TTC549 (cell line): ENCODE data around the gene CDH13.

Source experiments
- FAIRE-seq: peaks from 2 replicates; lab custom pipeline; 2012; peaks lifted over from hg19 to GRCh38; lab: Jason Lieb, UNC

CDH13 gene

DNA sequence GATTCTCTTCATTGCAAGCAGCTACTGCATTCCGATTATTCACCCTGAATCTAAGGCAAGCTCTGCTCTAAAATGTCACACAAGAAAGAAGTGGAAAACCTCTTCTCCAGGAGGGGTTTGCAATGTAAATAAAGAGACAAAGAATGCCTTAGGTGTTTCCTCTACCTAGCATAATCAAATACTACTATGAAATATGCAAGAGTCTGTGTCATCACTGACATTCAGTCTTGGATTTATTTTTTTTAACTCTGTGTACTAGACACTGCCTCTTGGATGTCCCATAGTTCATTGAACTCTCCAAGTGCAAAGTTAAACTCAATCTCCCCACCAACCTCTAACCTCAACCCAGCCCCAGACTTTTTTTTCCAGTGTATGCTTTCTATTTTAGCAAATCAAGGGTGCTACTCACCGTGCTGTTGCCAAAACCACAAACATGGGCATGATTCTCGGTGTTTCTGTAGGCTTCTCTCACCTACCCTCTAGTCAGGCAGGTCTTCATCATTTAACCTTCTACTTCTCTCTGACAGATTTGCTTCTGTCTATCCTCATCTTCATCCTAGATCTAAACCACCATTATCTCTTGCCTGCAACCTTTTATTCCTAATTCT lies 329.1 kb downstream of the CDH13 start:
- FAIRE-seq, result no peak

DNA sequence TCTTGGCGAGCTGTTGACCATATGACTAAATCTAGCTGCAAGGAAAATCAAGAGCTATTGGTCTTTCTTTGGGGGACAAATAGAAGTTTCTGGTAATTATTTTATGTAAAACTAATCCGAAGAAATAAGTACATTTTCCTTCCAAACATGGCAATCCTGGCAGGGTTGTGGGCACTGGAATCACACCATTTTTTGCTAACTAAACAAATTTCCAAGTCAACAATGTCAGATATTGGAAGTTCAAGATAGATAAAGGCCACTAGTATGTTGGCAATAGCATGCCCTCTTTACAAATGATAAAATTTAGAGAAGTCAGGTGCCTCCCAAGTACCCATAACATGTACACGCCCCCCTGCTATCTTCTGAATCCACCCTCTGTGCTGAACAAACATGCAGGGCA lies 330.4 kb downstream of the CDH13 start:
- no peak for FAIRE-seq

DNA sequence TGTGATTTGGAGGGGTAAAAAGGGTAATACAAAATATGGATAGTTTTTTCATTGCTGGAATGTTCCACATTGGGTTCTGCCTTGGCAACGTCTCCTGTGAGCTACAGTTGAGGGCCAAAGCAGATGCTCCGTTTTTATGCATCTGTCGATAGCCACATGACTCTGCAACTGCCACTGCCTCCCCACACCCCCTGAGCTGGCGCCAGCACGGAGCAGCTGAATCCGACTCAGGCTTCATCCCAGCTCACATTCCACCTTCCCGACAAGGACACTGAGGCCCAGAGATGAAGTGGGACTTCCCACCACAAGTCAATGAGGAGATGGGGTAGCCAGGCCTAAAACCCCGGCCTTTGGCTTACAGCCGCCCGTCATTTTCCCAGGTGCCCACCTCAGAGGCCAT lies 334.1 kb downstream of the CDH13 start:
- no peak for FAIRE-seq

DNA sequence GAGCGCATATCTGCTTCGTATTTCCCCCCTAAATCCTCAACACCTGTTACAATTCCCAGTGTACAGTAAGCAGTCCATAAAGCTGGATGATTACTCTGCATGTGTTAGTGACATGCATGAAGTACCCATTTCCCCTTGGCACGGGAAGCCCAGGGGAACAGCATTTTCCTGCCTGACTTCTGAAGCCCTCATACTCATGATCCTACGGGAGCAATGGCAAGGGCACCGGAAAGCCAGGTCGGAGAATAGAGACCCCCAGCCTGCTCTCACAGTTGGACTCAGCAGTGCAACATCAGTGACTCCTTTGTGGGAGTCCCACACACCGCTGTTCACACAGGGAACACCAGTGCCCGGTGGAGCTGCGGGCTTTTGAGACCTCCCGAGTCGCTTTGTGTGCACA lies 336.9 kb downstream of the CDH13 start:
- FAIRE-seq, result no peak

DNA sequence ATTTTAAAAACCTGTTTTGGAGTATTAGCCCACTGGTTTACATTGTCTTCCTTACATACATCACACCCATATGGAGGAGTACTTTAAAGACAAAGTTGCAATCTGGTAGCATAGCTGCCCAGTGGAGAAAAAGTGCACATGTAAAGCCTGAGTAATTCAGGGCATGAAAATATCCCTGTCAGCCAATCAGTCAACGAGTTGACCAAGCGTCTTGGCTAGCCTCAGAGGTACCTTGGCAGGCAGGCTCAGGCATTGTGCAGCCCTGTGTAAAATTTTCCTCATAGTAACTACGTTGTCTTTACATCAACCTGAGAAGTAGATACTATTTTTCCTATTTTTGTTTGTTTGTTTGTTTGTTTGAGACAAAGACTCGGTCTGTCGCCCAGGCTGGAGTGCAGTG lies 339.0 kb downstream of the CDH13 start:
- FAIRE-seq, result no peak

DNA sequence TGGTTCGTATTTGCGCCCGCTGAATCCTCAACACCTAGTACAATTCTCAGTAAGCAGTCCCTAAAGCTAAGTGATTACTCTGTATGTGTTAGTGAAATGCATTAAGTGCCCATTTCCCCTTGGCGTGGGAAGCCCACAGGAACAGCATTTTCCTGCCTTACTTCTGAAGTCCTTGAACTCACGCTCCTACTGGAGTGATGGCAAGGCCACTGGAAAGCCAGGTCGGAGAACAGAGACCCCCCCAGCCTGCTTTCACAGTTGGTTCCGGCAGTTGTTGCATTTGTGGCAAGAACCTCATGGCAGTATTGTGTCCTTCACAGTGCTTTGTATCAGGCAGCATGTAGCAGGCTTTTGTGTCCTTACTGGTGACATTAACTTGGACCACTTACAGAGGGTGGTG lies 340.7 kb downstream of the CDH13 start:
- no peak for FAIRE-seq

DNA sequence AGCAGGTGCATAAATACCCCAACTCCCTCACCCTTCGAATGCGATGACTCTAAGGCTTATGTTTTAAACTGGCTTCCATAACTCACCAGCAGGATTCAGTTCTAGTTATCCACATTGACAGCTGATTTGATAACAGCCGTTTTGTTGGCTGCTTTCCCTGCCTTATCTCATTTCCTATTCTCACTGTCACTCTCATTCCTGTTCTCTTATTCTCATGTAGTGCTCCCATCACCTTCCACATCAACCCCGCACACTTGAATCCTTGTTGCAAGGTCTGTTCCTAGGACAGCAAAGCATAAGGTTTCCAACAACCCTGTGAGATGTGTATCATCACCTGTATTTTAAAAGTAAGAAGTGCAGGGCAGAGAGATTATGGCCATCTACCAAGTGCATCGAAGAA lies 344.4 kb downstream of the CDH13 start:
- no peak for FAIRE-seq

DNA sequence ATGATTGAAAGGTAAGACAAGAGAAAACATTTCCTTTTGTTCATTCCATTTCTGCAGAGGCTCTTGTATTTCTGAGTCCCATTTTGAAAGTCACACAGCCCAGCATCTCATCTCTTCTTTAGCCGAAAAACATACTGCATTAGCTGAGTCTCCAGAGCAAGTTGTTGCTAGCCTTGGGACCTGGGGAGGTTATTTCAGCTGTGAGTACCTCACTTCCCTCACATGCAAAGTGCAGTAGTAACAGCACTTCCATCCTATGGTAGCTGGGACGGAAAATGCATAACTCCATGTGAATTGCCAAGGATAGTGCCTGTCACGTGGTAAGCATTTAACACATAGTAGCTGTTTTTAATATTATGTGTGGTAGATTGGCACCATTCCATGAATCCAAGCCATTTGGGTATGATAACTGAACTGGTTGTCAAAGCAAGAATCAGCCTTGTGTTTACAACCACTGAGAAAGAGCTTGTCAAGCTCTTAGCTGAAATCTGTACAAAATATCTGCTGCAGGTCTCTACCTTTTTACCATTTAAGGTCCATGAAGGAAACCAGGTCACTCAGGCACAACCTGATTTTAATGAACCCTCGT lies 345.7 kb downstream of the CDH13 start:
- no peak for FAIRE-seq

DNA sequence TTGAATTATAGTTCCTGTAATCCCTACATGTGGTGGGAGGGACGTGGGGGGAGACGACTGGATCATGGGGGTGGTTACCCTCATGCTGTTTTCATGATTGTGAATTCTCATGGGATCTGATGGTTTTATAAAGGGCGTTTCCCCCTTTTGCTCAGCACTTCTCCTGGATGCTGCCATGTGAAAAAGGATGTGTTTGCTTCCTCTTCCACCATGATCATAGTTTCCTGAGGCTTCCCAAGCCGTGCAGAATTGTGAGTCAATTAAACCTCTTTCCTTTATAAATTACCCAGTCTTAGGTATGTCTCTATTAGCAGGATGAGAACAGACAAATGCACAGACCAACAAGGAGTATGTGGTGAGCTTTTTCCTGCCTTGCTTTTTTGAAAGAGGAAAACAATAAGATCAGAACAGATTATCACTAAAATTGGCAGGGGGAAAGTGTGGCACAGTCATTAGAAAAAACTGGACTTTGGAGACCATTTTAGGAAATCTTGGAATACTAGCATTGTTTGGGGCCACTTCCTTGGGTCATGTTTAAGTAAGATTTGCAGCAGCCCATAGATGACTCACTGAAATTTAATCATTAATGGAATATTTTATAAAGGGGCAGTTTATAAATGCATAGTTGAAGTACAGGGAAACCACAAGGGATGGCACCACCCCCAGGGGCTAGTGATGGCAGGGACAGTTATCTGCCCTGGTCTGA lies 352.8 kb downstream of the CDH13 start:
- no peak for FAIRE-seq

DNA sequence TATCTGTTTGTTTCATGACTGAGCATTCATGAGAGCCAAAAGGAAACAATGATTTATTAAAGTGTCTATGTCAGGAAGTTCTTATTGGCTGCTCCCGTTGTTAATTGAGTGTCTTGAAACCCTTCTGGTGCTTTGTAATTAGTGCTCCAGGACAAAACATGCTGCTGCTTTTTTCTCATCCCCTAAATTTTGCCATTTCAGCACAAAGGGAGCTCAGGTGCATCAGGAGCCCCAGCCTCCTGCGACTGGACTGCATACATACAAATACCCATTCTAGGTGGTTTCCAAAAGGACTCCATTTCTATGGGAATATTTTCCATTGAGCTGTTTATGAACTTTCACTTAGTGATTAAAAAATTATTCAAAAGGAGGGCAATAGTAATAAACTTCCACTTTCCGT lies 354.0 kb downstream of the CDH13 start:
- no peak for FAIRE-seq

DNA sequence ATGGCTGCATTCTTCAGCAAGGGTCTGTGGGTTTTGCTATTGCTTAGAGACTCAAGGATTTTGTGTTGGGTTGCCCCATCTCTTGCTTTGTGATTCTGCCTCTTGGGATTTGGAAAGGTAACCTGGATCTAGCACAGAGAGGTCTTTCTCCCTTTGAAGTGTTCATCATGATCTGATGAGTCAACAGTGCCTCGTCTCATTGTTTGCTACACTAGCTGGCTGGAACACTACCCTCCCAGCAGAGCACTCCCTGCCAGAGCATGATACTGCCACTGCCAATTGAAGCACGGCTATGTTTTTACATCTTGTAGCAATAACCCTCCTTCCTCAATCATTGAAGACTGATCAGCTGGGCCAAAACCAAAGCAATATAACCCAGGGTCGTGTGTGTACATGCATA lies 361.0 kb downstream of the CDH13 start:
- FAIRE-seq, result no peak

DNA sequence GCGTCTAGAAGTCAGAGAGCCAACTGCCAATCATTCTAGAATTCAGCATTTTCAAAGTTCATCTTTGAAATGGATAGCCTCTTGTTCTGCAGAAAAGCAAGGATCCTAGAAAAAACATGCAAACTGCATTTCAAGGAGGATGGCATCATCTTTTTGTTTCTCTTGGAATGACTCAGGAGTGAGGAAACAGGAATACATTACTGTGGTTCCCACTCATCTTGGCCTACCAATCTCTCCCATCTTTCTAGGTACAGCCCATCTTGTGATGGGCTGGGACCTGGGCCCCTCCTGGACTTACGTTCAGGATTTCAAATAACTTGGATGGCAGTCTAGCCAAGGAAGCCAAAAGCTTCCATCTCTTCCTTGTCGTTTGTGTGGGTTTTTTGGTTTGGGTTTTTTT lies 363.4 kb downstream of the CDH13 start:
- no peak for FAIRE-seq

DNA sequence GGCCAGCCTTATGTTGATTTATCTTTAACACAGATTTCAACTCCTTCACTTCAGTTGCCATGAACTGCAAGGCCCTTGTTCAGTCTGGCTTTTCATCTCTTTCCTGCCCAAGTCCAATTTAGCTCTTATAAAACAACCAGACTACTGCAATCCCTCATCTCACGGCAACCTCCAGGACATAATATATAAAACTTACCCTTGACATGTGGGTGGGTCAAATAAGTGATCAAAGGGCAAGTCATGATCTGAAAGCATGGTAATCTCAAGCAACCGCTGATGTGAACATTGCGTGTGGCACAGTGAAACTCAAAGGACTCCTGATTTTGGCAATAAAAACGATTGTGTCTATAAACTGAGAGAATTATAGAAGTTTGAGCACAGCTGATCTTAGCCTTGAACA lies 364.6 kb downstream of the CDH13 start:
- no peak for FAIRE-seq

DNA sequence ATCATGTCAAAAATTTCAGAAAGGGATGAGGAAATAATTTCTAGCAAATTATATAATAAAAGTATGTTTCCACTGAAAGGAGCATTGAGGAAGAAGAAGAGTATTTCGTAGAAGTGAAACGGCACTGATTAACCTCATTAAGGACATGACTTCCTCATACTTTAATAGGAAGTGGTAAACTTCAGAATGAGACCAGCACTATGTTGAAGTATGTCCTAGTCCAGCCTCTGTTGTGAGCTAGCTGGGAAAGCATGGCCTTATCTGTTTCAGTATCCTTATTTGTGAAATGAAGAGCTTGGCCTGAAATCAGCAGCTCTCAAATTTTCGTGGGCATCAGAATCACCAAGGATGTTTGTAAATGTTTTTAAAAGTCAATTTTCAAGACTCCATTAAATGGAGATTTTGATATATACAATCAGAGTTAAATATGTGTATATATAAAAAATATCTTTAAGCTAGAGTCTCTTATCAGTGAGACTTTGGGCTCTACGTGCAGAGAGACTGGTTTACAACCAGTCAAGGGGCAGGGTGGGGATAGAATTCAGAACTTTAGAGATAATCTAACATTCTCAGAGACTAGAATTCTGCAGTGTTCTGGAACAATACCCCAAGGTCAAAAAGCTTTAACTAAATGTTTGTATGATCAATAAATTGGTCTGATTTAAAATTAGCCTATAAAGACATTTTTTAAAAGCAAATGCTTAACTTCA lies 365.4 kb downstream of the CDH13 start:
- no peak for FAIRE-seq

DNA sequence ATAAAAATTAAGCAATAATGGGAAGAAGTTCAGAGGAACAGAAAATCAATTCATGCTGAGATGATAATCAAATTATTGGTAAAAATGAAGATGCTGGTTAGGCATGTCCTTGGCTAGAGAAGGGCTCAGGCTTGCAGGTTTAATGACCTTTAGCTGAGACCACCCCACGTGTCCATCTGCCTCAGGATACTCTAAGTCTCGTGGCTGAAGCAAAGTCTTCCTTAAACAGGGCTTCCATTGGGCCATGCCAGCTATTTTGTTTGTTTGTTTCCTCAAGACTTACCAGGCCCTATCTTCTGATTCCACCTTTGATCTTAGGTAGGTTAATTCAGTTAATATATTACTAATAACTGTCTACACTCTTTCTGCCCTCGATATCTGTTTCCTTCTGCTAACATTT lies 366.0 kb downstream of the CDH13 start:
- FAIRE-seq, result no peak

DNA sequence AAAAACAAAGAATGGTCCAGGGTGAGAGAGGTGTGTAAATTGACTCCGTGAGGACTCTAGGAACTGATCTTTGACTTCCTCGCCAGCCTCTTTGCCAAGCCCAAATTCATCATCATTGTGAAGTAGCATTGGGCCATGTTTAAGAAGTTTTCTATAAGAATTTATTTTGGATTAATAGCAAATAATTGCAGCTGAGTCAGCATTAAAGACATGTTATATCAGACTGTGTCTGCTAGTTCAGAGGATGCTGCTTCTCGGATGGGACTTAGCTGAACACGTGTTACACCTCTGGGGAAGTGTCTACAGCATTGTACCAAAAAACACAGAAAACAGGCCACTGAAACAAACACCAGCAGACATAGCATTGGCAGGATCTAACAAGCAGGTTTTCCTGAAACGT lies 366.6 kb downstream of the CDH13 start:
- FAIRE-seq, result no peak

DNA sequence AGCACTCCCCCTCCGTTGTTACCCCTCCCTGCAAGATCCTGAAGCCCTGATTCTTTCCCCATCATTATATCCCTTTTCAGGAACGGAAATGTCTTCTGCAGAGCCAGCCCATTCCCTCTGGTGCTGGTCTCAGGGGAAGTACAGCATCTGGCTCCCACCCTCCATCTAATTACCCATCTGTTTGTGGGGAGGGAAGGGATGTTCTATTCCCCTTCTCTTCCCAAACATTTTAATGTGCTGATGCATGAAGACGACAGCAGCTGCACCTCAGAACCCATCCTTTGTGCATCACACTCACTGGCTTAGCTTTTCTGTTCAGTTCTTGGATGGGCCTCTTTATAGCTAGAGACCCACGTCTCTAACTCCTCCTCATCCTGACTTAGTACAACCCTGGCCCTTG lies 367.2 kb downstream of the CDH13 start:
- FAIRE-seq, result no peak

DNA sequence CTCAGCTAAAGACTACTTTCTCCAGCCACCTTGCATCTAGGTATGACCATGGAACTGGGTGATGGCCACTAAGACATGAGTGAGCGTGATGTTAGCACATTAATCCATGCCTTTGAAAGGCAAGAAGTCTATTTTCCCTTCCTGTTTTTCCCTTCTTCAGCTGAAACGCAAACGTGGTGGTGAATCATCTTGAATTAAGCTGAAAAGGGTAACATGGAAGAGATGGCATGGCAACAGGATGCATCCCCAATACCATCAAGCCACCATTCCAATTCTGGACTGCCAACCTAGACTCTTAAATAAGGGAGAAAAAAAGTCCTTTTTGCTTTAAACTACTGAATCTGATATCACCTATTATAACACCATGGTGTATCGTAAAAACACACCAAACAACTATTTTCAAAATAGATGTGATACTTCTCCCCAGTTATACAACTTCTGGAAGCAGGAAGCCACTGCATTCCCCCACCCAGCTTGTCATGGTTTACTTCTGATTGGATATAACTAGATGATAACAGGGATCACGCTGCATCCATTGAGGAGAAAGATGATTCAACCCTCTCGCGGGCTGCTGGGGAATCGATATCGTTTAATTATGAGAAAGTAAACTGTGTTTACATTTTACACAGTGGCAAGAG lies 368.6 kb downstream of the CDH13 start:
- no peak for FAIRE-seq

DNA sequence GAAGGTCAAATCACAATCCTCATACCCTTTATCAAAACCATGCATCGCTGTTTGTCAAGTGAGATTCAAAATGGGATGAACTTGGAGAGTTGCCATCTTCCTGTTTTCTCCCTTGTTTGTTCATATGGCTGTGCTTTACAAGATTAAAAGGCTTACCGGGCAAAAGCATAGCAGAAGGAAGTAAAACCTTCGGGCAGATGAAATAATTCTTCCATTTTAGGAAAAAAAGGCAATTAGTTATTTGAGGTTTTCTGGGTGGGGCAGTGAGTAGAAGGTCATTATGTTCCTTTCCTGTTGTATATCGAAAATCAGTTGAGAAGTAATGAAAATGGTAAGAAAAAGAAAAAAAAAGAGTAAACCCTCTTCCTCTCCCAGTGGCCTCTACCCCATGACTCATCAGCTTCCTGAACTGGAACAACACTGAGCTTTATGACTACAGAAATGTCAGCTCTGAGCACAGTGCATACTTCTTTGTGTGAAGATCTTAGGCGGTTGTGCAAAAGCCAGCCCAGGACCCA lies 369.2 kb downstream of the CDH13 start:
- no peak for FAIRE-seq

DNA sequence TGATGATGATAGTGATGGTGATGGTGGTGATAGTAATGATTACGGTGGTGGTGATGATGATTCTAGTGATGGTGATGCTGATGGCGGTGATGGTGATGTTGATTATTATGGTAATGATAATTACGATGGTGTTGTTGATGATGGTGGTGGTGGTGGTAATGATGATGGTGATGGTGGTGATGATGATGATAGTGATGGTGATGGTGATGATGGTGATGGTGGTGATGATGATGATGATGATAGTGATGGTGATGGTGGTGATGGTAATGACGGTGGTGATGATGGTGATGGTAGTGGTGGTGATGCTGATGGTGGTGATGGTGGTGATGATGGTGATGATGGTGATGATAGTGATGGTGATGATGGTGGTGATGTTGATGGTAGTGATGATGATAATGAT lies 370.0 kb downstream of the CDH13 start:
- no peak for FAIRE-seq

DNA sequence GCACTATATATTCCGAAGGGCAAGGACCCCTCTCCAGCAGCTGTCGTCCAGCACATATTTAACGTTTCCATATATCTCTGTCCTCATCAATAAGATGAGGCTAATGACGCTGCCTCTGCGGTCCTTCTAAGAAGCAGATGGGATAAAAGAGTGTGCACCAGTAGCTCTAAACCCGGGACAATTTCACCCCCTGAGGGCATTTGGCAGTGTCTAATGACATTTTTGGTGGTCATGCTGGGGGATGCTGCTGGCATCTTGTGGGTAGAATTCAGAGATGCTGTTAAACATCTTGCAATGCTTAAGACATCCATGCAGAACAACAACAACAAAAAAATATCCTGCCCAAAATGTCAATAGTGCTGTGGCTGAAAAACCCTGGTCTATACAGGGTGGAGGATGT lies 372.9 kb downstream of the CDH13 start:
- no peak for FAIRE-seq
